ENCODE data around the gene SDHA.

Gene SDHA

GRCh38 chr5:180286-180918 lies 37.7 kb upstream of the SDHA start:
- Mint-ChIP-seq H3K4me1 (ENCODE audit: low read depth) (no peaks in the 10 kb centered on the region), H3K36me3 (ENCODE audit: low read depth) (no peaks in the 10 kb centered on the region), H3K4me3 (no peak overlapping the region), H3K27ac (no peak overlapping the region), H3K27me3 (no peaks in the 10 kb centered on the region), H3K9me3 (no peaks in the 10 kb centered on the region)

- H3K27me3 Mint-ChIP-seq: no peaks in the 10 kb centered on the region
- H3K36me3 Mint-ChIP-seq (ENCODE audit: low read depth): no peaks in the 10 kb centered on the region
- no peaks in the 10 kb centered on the region for H3K4me1 Mint-ChIP-seq (ENCODE audit: low read depth)
- H3K9me3 Mint-ChIP-seq: no peaks in the 10 kb centered on the region
- H3K27ac Mint-ChIP-seq: no peak overlapping the region
- H3K4me3 Mint-ChIP-seq: no peak overlapping the region
These were observed 37.0 kb upstream of the SDHA start for GRCh38 chr5:181160-181559.

GRCh38 chr5:181566-181965 lies 36.6 kb upstream of the SDHA start:
- Mint-ChIP-seq H3K27me3 (no peaks in the 10 kb centered on the region), H3K4me1 (ENCODE audit: low read depth) (no peaks in the 10 kb centered on the region), H3K36me3 (ENCODE audit: low read depth) (no peaks in the 10 kb centered on the region), H3K9me3 (no peaks in the 10 kb centered on the region), H3K4me3 (no peak overlapping the region), H3K27ac (no peak overlapping the region)

- no peaks in the 10 kb centered on the region for H3K36me3 Mint-ChIP-seq (ENCODE audit: low read depth)
- H3K27me3 Mint-ChIP-seq: no peaks in the 10 kb centered on the region
- H3K27ac Mint-ChIP-seq: no peak overlapping the region
- H3K4me1 Mint-ChIP-seq (ENCODE audit: low read depth): no peaks in the 10 kb centered on the region
- H3K4me3 Mint-ChIP-seq: no peak overlapping the region
- no peaks in the 10 kb centered on the region for H3K9me3 Mint-ChIP-seq
These were observed 36.0 kb upstream of the SDHA start for GRCh38 chr5:182126-182525.

GRCh38 chr5:184471-184870 lies 33.6 kb upstream of the SDHA start:
- Mint-ChIP-seq H3K27ac (no peak overlapping the region), H3K4me3 (no peak overlapping the region), H3K27me3 (peaks cover 3% of the 10 kb centered on the region), H3K9me3 (no peaks in the 10 kb centered on the region), H3K4me1 (ENCODE audit: low read depth) (peaks cover 8% of the 10 kb centered on the region), H3K36me3 (ENCODE audit: low read depth) (no peaks in the 10 kb centered on the region)

- H3K36me3 Mint-ChIP-seq (ENCODE audit: low read depth): no peaks in the 10 kb centered on the region
- H3K27ac Mint-ChIP-seq: no peak overlapping the region
- no peaks in the 10 kb centered on the region for H3K9me3 Mint-ChIP-seq
- no peak overlapping the region for H3K4me3 Mint-ChIP-seq
- peaks cover 3% of the 10 kb centered on the region for H3K27me3 Mint-ChIP-seq
- H3K4me1 Mint-ChIP-seq (ENCODE audit: low read depth): peaks cover 12% of the 10 kb centered on the region
These were observed 32.7 kb upstream of the SDHA start for GRCh38 chr5:185095-186070.

- H3K4me3 Mint-ChIP-seq: no peak overlapping the region
These were observed 31.8 kb upstream of the SDHA start for GRCh38 chr5:186091-187041.

GRCh38 chr5:187042-187431 lies 31.1 kb upstream of the SDHA start:
- Mint-ChIP-seq H3K9me3 (no peaks in the 10 kb centered on the region), H3K4me3 (no peak overlapping the region), H3K4me1 (ENCODE audit: low read depth) (peaks cover 15% of the 10 kb centered on the region), H3K27ac (no peak overlapping the region), H3K27me3 (peaks cover 3% of the 10 kb centered on the region), H3K36me3 (ENCODE audit: low read depth) (no peaks in the 10 kb centered on the region)

More at GRCh38 chr5:186091-187041, 31.8 kb upstream of the SDHA start:
- Mint-ChIP-seq H3K36me3 (ENCODE audit: low read depth) (no peaks in the 10 kb centered on the region), H3K27ac (no peak overlapping the region), H3K9me3 (no peaks in the 10 kb centered on the region), H3K27me3 (peaks cover 3% of the 10 kb centered on the region), H3K4me1 (ENCODE audit: low read depth) (peaks cover 15% of the 10 kb centered on the region)

GRCh38 chr5:187617-188451 lies 30.3 kb upstream of the SDHA start:
- Mint-ChIP-seq H3K27me3 (peaks cover 8% of the 10 kb centered on the region), H3K4me1 (ENCODE audit: low read depth) (peaks cover 15% of the 10 kb centered on the region), H3K9me3 (no peaks in the 10 kb centered on the region), H3K27ac (no peak overlapping the region), H3K36me3 (ENCODE audit: low read depth) (no peaks in the 10 kb centered on the region), H3K4me3 (no peak overlapping the region)

GRCh38 chr5:188488-189481 lies 29.3 kb upstream of the SDHA start:
- H3K4me1 Mint-ChIP-seq (ENCODE audit: low read depth): peaks cover 15% of the 10 kb centered on the region
- H3K4me3 Mint-ChIP-seq: no peak overlapping the region
- peaks cover 8% of the 10 kb centered on the region for H3K27me3 Mint-ChIP-seq
- H3K27ac Mint-ChIP-seq: no peak overlapping the region
- H3K9me3 Mint-ChIP-seq: no peaks in the 10 kb centered on the region
- no peaks in the 10 kb centered on the region for H3K36me3 Mint-ChIP-seq (ENCODE audit: low read depth)

GRCh38 chr5:189486-189885 lies 28.6 kb upstream of the SDHA start:
- Mint-ChIP-seq H3K36me3 (ENCODE audit: low read depth) (no peaks in the 10 kb centered on the region), H3K9me3 (no peaks in the 10 kb centered on the region), H3K4me3 (no peak overlapping the region), H3K27ac (no peak overlapping the region), H3K4me1 (ENCODE audit: low read depth) (peaks cover 15% of the 10 kb centered on the region), H3K27me3 (peaks cover 8% of the 10 kb centered on the region)

- Mint-ChIP-seq H3K4me1 (ENCODE audit: low read depth) (peaks cover 15% of the 10 kb centered on the region), H3K36me3 (ENCODE audit: low read depth) (no peaks in the 10 kb centered on the region), H3K27me3 (peaks cover 8% of the 10 kb centered on the region), H3K9me3 (no peaks in the 10 kb centered on the region), H3K27ac (no peak overlapping the region), H3K4me3 (no peak overlapping the region)
These were observed 28.1 kb upstream of the SDHA start for GRCh38 chr5:189976-190365.

GRCh38 chr5:190366-191035 lies 27.6 kb upstream of the SDHA start:
- Mint-ChIP-seq H3K4me1 (ENCODE audit: low read depth) (peaks cover 15% of the 10 kb centered on the region), H3K36me3 (ENCODE audit: low read depth) (no peaks in the 10 kb centered on the region), H3K9me3 (no peaks in the 10 kb centered on the region), H3K4me3 (no peak overlapping the region), H3K27me3 (peaks cover 8% of the 10 kb centered on the region), H3K27ac (no peak overlapping the region)
